GM19043 (cell line): Measurements from ENCODE around the gene SLC9A9.
"Not testable (repeated sequence)": the region's sequence is repeated elsewhere in the genome, so short reads cannot be mapped to it uniquely, and the experiment has no call there.

Experiments
- ATAC-seq: cut with Tn5 transposase; IDR thresholded peaks from one replicate; pipeline ENCODE4 v1.9.1; 2021; ENCODE audit warnings: low read depth; ENCODE audit not compliant: unreplicated experiment

Gene SLC9A9

DNA sequence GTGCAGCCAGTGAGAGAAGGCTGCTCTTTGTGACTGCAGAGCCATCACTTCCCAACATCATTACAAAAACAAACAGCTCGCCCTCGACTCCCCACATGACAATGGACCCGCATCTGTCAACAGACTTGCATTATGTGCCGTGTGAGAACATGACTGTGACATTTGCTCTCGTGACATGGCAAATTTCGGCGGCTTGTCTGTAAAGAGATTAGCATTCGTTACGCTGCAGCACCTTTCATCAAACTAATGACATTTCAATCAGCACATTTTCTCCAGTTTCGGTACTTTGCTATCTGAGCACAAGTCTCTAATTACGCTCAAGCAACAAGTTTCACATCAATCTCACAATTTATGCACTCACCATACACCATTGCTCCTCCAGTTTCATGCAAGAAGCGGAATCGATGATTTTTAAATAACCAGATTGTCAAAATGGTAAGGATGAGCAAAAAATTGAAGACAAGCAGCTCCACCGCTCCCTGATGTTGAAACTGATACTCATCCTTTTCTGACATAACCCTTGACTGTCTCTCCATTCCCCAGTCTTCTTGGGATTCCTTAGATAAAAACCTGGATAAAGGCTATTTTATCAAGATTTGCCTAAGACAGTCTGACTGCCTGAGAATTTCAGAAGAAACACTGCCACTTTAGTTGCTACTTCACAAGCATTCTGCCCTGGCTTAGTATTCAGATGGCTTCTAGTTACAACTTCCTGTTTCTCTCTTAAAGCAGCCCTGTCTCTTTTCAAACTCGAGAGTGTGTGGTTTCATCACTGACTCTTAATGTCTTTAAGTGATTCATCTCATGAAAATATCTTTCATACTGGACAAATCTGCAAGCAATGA lies at the start of gene SLC9A9:
Gene SLC9A9, minus strand, starts transcription at position 682 of the 845 bp plus-strand sequence. Its CDS starts 146 bp downstream, at position 536.
- ATAC-seq: peak; percentile 89

DNA sequence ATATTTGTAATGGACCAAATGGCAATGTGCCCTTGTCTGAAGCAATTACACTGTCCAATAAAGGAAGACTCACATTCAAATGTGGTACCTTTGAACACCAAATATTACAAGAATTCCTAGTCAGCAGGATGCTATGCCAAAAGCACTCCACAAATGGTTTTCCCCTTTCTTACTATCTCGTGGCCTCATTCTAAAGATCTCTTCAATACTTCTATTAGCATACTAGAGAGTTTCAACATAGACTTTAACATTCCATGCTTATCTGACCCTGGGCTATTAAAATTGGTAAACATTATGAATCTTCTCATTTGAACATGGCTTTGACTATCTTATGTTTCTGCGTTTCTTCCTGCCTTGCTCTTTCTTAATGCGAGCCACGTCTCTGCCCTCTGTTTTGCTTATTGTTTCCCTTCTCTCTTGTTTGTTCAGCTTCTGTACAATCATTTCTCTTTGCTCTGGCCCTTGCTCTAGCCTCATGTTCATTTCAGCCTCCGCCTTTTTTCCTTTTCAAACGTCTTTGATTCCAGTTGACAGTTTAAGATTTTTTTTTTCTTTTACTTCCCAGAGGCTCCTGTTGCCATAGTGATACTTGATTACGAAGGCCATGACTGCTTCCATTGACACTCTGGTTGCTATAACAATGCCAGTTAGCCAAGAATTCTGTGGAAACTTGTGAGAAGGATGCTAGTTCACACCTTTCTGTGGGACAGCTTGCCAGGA lies 49.5 kb upstream of the SLC9A9 start:
- no peak for ATAC-seq

DNA sequence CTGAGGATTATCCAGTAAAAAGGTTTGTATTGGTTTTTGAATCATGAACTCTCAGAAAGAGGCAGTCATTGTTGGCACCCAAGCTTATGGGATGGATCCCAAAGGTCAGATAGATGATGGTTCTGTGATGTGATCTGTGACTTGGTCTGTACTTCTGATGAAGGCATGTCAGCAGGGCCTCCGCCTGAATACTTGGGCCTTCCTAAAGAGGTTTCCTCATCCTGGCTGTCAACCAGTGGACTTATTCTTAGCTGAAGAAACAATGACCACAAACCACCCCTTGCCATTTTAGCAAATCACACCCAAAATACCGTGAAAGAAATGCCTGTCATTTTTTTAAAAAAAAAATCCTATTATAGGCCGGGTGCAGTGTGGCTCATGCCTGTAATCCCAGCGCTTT lies 48.2 kb upstream of the SLC9A9 start:
- ATAC-seq: no peak

DNA sequence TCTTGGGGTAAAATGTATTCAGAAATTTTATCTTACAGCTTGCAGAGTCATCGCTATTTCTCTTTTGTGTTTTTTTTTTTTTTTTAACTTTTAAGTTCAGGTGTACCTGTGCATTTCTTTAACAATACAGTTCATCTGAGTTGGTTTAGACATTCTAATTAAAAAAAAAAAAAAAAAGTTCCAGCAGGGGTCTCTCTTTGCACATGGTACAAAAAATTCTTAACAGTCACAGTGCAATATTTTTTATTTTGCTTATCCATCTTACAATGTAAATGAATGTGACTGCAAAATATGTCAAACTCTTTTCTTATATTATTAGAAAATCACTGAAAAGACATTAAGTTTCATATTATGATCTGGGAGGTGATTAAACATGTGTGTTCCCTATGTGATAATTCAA lies 47.5 kb upstream of the SLC9A9 start:
- ATAC-seq: no peak

DNA sequence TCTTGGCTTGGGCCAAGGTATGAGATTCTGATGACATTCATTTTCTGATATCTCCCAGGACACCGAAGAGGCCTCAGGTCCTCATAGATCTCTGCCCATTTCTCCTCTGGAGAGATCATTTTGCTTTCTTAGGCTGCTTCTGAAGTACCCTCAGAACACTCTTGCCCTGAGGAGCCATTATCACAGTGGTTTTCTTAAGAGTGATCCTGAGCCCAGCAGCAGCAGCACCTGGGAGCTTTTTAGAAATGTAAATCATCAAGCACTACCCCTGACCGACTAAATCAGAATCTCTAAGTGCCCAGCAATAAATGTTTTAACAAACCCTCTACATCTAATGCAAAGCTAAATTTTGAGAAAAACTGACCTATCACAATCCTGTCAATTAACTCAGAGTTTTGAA lies 40.6 kb upstream of the SLC9A9 start:
- ATAC-seq: no peak

DNA sequence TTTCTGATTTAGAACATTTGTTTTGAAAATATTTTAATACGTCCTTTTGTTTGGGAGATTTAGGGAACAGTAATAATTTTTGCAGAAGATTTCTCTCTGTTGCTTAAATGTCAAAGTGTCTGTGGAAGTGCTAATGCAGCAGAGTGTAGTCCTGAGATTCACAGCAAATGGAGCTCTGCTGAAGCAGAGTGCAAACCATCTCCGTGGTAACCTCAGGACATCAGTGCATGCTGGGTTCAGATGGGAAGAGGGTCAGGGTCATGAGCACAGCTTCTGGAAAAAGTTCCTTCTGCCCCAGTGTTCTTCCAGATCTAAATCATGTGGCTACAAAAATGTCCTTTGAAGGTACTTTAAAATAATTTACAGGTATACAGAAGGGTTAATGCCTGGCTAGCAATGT lies 39.9 kb upstream of the SLC9A9 start:
- ATAC-seq: no peak

DNA sequence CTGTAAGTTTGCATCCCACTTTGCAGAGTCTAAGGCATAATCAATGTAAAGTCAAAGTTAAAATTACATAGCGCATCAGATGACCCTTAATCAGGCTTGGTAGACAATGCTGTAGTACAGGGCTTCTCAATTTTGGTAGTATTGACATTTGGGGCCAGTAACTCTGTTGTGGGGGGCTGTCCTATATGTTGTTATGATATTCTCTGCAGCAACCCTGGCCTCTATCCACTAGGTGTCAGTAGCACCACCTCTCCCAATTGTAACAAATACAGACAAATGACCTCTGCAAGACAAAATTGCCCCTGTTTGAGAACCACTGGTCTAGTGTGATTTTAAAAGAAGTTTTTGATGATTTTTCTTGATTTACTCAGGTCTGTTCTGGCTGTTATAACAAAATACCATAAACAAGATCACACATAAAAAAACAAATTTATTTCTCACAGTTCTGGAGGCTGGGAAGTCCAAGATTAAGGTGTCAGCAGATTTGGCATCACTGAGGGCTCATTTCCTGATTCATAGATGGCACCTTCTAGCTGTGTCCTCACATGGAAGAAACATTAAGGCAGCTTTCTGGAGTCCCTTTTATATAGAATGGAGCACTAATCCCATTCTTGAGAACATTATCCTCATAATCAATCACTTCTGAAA lies 37.6 kb upstream of the SLC9A9 start:
- peak; percentile 93 for ATAC-seq

DNA sequence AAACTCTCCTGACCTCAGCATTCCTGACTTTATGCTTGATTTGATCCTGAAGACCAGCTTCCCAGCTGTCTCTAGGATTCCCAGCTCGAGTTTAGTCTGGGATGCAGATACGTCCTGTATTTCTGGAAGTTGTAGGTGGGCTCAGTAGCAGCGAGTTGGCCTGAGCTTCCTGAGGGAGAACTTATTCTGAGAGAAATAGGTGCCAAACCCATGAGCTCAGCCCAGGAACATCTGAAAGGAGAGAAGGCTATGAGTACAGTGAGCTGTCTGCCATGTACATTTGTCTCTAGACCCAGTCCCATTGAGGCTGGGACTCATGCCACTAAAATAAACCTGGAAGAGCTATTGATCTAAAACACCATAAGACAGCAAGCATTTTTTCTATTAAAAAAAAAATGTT lies 36.6 kb upstream of the SLC9A9 start:
- ATAC-seq: no peak

DNA sequence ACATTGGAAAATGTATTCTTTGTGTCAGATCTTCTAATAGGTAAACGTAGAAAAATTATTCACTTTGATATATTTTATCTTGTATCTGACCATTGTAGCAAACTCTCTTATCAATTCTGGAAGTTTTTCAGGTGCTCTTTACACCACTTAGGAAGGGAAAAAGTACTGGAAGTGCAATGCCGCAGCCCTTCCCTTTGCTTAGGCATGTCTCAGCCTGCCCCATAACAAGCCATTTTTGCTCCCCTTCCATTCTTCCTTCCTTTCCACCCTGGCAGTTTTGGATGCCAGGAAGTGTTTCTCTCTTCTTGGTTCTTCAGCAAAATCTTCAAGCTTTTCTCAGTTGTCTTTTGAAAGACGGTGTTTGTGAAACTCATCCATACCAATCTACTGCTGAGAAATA lies 34.9 kb upstream of the SLC9A9 start:
- ATAC-seq: no peak

DNA sequence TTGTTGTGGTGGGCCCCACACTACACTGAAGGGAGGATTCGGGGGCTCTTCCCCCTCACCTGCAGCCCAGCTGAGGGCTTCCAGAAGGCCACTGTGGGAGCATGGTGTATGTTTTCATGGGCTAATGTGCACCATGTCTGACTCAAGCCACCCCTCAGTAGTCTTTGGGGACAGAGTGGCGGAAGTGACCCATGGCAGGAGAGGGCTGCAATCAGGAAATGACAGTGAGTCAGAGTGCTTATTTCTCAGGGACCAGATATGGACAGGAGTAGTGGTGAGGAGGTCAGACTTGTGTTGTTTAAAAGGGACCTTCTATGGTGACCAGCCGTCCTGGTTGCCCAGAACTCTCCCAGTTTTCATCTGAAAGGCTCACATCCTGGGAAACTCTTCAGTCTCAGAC lies 32.8 kb upstream of the SLC9A9 start:
- ATAC-seq: no peak

DNA sequence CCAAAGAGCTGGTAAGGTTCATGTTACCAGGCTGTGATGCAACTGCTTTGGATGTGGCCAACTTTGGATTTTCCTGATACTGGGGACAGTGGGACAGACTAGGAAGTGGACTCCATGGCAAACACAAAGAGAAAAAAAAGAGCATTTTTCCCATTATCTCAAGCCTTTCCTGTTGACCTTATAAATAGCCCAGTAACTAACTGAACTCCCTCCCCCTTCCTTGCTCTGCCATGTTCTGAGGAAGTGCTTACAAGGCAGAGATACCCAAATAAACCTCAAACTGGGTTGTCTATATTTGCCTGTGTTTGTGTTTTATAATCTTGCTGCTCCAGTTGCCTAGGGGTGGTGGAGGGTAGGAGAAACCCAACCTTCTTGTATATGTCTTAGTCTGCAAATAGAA lies 27.3 kb upstream of the SLC9A9 start:
- ATAC-seq: no peak

DNA sequence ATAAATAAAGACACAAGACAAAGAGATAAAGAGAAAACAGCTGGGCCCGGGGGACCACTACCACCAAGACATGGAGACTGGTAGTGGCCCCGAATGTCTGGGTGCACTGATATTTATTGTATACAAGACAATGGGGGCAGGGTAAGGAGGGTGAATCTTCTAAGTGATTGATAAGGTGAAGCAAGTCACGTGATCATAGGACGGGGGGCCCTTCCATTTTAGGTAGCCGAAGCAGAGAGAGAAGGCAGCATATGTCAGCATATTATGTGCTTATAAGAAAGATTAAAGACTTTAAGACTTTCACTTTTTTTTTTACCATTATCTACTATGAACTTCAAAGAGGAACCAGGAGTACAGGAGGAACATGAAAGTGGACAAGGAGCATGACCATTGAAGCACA lies 25.3 kb upstream of the SLC9A9 start:
- ATAC-seq: not testable (repeated sequence)

DNA sequence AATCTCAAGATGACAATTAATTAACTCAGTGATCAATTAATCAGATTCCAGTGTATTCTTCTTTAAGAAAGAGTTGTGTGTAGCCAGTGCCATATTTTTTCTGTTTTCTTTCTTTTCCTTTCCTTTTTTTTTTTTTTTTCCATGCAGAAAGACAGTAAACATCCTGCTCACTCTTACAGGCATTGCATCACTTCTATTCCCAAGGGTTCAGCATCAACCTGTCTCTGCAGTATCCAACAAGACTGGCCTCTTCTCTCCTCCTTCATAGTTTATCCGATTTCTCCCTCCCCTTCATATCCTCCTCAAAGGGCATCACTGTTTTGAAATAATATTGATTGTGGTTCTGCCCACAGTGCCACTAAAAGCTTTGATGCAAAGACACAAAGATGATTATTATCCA lies 17.0 kb upstream of the SLC9A9 start:
- ATAC-seq: no peak

DNA sequence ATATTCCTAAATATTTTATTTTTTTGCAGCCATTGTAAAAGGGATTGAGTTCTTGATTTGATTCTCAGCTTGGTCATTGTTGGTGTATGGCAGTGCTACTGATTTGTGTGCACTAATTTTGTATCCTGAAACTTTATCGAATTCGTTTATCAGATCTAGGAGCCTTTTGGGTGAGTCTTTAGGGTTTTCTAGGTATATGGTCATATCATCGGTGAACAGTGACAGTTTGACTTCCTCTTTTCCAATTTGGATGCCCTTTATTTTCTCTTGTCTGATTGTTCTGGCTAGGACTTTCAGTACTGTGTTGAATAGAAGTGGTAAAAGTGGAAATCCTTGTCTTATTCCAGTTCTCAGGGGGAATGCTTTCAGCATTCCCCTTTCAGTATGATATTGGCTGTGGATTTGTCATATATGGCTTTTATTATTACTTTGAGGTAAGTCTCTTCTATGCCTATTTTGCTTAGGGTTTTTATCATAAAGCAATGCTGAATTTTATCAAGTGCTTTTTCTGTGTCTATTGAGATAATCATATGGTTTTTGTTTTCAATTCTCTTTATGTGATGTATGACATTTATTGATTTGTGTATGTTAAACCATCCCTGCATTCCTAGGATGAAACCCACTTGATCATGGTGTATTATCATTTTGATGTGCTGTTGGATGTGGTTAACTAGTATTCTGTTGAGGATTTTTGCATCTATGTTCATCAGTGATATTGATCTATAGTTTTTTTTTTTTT lies 11.4 kb upstream of the SLC9A9 start:
- ATAC-seq: no peak

DNA sequence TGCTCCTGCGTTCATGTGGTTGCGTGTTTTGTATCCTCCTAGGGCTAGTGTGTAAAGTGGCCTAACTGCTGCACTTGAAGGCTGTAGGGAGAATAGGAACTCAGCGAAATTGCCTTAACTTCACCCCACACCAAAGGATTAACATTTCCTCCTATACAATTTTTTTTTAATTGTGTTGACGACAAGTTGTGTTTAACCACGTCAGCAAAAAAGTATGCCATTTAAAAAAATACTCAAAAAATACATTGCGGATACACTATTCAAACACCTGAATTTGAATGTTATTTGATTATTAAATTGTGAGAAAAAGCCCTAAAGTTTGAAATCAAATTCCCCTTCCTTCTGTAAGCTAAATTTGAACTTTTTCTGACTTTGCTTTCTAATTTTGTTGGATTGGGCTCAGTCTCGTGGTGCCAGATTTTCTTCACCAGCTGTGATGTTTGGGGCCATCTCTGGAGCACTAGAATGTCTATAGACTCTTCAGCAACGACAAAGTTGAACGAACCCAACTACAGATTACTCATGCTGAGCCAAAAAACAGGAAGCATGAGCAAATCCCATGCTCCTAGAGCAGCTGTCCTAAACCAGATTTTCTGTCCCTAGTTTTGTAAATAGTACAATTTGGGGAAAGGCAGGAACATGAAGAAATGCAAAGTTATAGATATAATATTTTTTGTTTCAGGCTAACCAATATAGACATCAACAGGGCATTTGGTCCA lies 8.1 kb upstream of the SLC9A9 start:
- no peak for ATAC-seq

DNA sequence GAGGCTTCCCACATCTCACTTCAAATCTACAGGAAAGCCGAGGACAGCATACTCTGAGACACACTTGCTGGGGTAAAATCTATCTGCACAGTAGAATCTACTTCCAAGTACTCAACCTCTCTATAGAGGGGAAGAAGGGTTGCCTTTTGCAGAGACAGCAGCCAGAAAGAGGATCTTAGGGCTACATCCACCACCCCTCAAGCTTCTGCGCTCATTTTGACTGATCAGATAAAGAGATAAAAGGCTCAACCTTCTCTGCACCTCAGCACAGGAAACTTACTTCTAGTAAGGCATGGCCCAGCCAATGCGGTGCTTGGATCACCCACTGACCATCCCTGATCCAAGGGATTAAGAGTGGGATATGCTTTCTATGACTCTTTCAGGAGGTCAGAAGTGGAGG lies 6.9 kb upstream of the SLC9A9 start:
- no peak for ATAC-seq

DNA sequence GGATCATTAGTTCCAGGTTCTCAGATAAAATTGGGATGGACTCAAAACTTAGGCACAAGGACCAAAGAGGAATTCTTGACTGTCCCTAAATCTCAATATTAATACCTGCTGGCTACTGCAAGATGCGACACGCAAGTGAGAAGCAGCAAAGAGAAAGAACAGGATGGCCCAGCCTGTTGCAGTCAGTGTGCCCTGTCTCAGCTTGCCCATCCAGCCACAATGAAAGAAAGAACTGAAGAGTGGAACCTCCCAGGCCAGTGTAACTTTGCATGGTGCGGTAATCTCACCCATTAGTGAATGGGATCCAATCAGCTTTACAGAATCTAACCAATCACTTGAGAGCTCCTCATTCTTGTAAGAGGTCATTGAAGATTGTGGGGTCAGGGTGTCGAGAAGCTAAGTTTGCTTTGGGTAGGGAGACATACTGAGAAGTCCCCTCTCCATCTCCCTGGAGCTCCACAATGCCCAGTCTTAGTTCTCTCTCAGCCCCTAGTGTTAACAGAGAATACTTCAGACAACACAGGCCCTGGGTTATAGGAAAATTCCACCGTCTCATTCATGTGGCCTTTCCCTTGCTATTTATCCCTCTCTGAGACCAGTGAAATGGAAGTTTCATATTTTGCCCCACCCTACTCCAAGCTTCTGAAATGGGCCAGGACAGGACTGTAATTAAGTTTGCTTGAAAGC lies 3.2 kb upstream of the SLC9A9 start:
- ATAC-seq: no peak

DNA sequence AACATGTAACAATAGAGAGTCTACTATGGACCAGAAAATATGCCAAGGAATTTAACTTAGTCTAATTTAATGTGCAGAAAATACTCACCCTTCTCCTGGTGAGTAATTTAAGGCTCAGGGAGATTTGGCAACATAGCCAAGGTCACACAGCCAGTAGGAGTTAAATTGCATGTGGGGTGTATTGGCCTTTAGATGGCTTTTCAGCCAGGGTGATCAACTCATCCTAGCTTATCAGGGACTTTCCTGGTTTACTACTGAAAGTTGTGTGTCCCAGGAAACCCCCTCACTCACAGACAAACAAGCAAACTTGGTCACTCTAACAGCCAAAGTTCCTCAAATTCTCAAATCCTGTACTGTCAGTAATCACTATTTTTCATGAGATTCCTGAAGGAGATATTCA lies 2.6 kb upstream of the SLC9A9 start:
- no peak for ATAC-seq

DNA sequence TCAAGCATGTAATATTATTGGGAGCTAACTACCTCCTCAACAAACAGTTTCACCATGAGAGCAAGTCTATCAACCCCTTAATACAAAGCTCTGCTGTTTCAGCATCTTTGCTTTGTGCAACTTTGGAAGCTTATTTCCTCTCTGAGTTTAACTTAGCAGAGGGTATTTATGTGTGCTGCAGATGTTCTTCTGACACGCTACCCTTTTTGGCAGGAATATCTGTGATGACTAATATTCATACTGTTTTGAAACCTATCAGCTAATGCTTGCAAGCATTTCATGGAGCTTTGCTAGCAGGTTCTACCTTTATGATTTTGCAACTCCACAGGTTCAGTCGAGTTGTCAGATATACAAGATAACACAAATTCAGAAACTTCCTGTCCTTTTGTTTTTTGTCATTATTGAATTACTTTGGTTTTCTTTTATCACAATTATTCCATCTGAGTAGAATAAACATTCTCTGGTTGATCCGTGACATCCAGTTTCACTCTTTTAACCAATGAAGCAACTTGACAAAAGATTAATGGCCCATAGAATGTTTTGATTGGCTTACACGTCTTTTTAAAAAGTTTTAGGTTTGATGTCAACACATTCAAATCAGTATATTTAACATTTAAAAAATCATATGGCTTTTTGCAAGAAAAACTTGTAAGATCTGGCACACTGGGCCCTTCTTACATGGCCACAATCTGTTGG lies 1.7 kb upstream of the SLC9A9 start:
- ATAC-seq: peak; percentile 42
